Stimulated activated CD4-positive, alpha-beta T cell treated with anti-CD3 and anti-CD28 coated beads, Interleukin-4, amount 100 ng/mL, for 1 hour (primary cell): ENCODE data around the gene LZIC.
"Not testable (repeated sequence)": the region's sequence is repeated elsewhere in the genome, so short reads cannot be mapped to it uniquely, and the experiment has no call there.

Experiments
- DNase-seq: peaks from one replicate; pipeline ENCODE4 v3.0.0-alpha.2; 2020

Gene LZIC

DNA sequence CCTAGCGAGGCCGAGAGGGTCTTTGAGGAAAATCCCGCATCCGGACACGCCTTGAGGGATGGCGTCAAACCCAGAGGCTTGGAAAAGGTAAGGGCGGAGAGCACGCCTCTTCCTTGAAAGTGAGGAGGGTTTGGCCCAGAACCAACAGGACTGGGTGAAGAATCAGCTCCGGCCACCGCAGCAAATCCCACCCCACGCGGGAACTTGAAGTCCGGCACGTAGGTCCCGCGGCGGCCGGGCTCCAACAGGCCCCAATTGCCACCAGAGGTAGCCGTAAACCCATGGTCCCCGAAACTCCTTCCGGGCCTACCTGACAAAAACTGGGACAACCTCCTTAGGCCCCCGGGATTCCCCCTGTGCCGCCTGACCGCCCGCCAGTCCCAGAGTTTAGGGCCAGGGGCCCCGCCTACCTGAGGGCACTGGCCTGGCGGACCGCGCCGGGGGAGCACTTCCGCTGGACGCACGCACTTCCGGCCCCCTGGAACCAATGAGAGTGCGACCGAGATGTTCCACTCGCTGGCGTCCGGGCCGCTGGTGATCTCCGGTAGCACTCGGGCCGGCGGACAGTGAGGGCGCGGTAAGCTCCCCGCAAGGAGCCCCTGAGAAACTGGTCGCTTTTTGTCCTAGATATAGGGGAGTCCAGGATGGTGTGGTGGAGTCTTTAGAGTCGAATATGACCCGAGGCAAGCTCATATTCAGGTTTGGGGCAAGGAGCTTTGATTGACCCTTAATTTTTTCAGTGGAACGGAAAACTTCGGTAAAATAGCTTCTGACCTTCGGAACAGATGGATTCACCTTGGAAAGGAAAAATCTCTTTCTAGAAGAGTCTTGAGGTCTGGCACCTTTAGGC lies at the start of gene LZIC, which contains the start of gene NMNAT1:
TSS of gene LZIC (minus strand) at position 453 of the 850 bp plus-strand sequence. CDS start 6,772 bp downstream, outside the sequence.
TSS of gene NMNAT1 (plus strand) at position 537 of the 850 bp plus-strand sequence. CDS start 28,599 bp downstream, outside the sequence.
- peak; percentile 89 for DNase-seq

DNA sequence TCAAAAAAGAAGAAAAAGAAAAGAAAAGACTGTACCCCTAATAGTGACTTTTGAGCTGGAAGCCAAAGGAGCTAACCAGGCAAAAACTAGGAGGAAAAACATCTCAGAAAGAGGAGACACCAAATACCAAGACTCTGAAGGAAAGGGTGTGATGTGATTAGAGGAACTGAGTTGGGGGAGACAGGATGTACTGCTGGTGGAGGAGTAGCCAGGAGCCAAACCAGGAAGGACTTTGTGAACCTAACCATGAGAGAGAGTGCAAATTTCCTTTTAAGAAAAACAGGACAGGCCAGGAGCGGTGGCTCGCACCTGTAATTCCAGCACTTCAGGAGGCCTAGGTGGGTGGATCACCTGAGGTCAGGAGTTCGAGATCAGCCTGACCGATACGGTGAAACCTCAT lies 49.7 kb upstream of the LZIC start:
- no peak for DNase-seq

DNA sequence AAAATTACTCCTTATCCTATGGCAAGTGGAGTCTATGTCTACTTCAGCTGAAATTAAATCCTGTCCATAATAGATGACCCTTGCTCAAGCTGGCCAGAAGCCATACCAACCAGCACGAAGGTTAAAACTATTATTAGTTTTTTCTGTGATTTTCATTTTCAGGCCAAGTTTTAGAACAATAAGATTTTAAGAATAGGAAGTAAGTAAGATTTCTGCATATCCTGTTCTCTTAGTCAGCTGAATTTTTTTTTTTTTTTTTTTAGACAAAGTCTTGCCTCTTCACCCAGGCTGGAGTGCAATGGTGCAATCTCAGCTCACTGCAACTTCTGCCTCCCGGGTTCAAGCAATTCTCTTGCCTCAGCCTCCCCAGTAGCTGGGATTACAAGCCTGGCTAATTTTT lies 47.8 kb upstream of the LZIC start:
- DNase-seq: no peak

DNA sequence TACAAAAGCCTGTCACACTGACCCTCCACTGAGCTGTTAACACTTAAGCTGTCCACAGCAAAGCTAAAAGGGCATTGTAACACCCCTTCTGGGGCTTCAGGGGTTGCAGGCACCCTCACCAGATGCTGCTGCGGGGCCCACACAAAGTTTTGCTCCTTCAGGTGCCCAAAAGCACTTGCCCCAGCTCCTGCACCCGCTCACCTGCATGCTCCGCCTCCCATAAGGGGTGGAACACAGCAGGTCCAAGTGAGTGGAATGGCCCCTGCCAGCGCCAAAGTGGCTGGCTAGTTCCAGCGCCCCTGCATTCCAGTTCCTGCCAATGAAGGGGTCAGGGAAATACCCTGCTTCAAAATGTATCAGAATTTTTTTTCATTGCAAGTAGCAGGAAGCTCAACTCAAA lies 46.6 kb upstream of the LZIC start:
- no peak for DNase-seq

DNA sequence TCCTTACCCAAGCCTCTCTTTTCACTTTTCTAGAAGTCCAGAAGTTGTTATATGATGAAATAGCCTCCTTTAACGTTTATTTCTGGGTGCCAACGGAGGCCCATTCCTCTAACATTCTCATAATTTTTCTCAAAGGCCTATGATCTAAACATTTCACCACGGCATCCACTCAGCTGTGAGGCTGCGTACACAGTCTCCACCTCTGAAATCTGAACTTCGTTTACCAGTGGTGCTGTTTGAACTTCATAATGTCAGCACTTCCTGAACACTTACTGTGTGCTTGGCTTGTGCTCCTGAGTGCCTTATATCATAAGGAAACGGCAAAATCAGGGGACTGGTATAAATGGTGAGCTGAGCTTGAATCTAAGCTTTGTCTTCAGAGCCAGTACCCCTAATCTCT lies 41.8 kb upstream of the LZIC start:
- DNase-seq: no peak

DNA sequence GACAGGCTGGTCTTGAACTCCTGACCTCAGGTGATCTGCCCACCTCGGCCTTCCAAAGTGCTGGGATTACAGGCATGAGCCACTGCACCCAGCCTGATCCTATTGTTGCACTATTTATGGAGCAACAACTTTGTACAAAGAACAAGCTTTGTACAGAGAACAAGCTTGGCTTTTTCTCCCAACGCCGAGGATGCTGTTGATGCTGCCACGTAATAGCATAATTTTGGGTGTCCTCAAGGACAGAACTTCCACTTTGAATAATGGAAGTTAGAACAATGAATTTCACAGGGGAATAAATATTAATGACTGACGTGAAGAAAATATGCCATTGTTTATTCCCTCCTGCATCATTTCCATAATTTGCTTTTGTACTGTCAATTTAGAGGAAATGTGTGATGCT lies 41.1 kb upstream of the LZIC start:
- no peak for DNase-seq

DNA sequence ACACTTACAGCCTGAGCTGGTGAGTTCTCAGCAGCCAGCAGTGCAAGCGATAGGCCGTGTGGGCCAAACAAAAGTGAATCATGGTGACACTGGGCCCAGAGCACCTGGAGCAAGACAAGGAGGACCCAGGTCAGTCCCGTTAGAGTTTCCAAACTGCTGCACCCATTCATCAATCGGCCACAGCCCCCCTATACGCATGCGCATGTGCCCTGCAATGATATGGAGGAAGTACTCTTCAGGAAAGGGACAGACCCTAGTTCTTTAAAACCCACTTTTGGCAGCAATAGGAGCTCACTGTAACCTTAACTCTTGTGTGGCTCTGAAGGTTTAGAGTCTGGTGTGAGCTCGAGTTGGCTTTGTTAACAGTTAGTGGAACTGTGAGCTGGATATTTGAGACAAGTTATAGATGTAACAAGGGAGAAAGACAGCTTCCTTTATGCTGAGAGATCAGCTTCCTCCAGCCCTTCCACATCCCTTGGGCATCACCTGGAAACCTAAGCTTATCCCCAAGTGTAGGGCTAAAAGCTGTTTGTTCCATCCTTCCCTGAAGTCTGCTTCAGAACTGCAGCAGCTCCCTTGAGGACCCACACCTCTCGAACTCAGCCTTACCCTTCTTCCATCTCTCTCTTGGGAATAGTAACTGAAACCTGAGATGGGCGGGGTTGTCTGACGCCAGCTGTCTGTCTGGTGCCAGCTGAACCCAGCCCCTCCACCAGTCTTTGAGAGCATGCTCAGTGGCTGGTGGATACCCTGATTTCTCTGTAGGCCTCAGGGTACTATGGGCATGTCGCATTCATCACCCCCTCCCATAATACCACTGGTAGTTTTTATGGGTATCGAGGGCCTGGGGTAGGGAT lies 17.7 kb upstream of the LZIC start:
- no peak for DNase-seq

DNA sequence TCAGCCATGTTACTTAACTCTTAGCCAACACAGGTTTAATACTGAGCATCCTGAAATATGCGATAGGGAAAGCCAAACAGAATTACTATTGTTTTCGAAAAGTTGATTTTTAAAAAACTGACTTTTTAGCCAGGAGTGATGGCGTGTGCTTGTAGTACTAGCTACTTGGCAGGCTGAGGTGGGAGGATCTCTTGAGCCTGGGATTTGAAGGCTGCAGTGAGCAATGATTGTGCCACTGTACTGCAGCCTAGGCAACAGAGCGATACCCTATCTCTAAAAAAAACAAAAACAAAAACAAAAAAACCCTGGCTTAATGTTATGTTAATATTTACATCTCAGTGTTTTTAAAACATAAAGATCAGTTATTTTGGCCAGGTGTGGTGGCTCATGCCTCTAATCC lies 16.8 kb upstream of the LZIC start:
- no peak for DNase-seq

DNA sequence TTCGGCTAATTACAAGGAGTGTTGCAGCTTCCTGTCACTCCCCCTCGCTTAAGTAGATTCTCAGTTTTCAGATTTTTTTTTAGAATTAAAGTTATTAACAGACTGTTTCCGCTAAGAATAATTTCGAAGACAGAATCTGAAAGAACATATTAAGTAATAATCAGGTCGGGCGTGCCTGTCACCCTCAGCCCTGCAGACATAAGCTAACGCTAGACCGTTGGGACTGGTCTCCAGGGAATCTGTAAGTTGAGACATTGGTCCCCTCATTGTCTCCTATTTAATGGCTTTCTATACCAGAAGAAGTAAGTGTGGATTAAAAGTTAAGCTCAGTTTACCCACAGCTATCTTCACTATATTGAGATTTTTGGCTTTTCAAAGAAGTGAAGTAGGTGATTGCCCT lies 14.5 kb upstream of the LZIC start:
- no peak for DNase-seq

DNA sequence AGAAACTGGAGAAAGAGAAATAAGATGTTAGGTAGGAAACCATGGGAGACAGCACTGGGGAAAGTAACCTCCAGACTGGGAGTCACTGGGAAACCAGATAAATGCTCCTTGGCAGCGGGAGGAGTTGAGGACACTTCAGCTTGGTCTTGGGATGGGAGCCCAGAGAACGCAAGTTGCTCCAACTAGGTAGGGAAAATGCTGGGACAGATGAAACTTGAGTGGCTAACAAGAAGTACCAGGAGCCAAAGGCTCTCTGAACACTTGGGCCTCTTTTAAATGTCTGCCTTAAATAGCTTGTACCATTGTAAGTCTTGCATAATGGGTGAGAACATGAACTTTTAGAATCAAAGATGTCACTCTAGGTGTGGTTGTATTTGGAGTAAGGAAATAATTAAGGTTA lies 3.1 kb upstream of the LZIC start:
- DNase-seq: no peak

DNA sequence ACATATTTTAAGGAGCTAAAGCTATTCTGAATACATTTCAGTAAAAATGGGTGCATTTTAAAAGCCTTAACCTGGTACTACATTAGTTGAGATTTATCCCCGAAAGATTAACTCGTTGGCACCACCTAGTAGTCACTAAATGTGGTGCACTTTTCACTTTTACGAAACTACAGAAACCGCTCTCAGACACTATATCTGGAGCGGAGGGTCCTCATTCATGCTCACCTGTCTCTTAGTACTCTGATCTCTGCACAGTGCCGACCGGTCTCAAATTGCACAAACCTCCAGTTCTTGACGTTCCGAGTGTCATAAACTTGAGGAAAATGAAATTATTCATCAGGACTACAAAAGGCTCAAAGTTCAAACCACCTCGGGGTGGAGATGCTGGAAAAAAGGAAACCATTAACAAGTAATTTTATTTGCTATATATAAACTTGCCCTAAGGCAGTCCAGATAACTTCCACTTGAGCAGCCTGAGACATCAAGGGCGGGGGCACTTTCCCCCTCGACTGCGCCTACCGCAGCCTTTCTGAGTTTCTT lies 722 bp downstream of the LZIC start:
- DNase-seq: no peak

DNA sequence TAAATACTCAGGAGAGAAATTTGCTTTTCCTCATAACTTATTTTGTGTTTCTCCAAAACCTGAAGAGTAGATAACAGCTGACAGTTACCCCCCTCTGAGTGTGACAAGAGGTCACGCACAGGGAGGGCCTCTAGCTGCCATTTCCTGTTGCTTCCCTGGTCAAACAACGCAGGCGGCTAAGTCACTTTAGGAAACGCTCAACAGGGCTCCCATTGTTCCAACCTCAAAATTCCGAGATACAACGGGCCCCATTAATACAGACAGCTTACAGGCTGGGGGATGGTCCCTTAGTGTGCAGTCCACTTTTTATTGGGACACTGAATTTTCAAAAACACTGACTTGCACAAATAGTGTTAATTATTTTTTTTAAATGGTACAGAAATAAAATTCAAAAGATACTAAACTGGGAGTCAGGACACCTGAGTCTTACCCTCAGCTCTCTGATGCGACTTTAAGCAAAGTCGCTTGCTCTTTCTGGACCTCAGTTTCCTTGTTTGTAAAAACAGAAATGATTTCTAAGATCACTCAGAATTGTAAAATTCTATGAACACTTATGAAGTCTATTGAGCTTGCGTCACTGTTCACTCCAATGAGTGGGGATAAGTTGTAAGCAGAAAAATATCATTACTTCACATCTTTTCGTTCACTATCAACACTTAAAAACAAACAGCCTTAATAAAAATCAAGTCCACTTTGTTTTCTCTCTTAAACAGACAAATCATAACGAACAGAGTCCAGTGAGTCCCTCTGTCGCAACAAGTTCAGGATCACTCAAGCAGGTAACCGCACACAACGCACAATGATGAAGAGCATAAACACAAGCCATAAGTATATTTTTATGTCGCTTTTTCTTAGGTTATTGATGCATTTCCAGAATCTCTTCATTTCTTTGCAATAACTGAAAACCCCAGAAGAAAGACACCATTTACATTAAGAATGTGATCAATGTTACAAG lies 13.5 kb downstream of the LZIC start:
- DNase-seq: no peak

DNA sequence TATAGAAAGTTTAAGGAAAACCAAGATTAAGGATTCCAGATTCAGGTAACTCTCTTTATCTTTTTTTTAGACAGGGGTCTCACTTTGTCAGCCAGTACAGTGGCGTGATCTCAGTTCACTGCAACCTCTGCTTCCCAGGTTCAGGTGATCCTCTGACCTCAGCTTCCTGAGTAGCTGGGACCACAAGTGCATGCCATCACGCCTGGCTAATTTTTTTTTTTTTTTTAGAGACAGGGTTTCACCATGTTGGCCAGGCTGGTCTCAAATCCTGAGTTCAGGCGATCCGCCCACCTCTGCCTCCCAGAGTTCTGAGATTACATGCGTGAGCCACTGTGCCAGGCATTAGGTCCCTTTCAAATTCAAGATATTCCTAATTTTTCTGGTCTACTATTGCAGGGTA lies 15.9 kb downstream of the LZIC start:
- DNase-seq: no peak

DNA sequence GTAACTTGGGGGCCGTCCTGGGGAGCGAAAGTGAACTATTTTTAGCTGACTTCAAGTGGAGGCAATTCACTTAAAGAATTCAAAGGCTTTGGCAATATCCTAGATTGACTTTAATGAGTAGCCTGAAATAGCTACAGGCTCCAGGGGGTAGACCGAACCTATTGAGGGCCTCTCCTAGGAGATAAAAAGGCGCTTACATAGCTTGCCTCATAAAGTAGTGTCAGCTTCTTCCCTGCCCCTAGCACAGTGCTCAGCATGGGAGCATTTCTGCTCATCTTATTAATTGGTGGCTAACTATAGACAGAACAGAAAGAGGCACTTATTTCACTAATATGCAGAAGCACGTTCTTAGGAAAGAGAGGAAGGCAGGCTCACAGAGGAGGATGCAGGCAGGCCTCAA lies 20.8 kb downstream of the LZIC start:
- DNase-seq: no peak

DNA sequence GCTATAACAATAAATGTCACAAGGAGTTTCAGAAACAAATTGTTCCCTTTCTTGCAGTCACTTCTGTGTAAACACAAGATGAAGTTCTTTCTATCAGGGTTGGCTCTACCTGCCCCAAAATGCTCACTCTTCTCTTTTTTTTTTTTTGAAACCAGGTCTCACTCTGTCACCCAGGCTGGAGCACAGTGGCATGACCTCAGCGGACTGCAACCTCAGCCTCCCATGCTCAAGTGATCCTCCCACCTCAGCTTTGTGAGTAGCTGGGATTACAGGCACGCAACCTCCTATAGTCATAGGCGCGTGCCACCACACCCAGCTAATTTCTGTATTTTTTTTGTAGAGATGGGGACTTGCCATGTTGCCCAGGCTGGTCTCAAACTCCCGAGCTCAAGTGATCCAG lies 22.6 kb downstream of the LZIC start:
- DNase-seq: no peak

DNA sequence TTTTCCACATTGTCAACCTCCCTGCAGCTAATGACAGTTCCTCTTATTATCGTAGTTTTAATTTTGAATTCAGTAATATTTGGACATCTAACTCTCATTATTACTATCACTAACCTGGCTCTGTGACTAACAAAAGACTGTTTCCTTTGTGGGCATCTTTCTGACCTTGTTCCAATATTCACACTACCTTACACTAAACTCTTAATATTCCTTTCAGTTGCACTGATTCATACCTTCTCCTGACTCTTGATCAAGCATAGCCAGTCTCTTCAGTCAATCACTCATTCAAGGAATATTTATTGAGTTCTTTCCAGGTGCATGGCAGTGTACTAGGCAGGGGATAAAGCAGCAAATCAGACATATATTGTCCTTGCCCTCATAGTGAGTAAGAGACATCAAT lies 25.3 kb downstream of the LZIC start:
- DNase-seq: no peak

DNA sequence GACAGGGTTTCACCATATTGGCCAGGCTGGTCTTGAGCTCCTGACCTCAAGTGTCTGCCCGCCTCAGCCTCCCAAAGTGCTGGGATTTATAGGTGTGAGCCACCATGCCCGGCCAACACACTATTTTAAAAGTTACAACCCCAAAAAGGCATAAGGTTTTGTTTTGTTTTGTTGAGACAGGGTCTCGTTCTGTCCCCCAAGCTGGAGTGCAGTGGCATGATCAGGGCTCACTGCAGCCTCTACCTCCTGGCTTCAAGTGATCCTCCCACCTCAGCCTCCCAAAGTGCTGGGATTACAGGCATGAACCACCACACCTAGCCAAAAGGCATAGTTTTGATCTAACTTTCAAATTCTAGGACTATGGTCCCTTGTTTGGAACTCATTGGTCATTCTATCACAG lies 25.7 kb downstream of the LZIC start:
- not testable (repeated sequence) for DNase-seq

DNA sequence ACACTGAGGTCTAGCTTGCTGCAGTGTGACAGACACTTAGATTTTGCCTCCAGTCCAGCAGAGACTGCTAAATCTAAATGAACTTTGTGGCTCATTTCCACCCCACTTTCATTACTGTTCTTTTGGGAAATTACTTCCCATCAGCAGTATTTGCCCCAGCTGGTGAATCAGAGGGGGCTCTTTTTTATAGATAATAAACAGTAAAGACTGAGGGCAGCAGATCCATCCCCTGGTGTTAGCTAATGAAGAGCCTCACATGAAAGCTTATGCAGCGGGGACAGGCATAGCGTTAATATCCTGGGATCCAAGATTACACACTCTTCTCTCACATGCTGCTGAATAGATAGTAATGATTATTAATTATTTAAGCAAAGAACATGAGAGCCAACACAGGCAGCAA lies 26.7 kb downstream of the LZIC start:
- DNase-seq: no peak

DNA sequence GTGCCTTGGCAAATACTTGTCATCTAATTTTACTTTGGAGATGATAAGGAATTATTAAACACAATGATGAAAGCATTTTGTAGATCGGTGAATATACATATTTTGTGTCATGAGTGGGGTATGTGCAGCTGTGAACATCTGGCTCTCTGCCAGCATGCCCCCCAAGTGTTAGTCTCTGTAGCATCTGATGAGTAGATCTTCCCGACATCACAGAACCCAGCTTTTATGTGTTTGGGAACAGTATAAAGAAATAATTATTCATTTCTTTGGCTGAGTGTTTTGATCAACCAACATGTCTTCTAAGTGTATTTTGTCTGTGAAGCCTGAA lies 28.6 kb downstream of the LZIC start:
- no peak for DNase-seq

DNA sequence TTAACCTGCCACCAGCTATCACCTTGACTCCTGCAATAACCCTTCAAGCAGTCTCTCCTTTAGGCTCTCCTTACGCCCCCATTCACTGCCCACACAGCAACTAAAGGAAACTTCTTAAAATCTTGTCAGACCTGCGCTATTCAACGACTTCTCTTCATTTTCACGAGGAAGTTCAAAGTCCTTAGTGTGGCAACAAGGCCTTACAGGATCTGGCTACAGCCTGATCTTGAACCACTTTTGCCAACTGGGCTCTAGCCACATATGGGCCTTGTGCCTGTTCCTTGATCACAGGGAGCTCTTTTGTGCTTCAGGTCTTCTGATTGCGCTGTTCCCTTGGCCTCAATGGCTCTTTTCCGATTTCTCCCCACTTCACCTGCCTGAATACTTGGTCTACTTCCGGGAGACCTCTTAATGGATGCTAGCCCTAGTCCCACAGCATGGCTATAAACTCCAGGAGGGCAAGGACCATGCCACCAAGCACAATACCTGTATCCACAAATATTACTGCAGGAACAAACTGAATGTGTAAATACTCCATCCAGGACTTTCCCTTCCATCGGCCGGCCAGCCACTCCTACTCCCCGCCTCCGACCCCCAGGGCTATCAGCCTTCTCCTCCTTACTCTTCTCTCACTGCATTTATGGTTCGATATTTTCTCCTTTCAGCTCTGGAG lies 30.8 kb downstream of the LZIC start:
- no peak for DNase-seq

DNA sequence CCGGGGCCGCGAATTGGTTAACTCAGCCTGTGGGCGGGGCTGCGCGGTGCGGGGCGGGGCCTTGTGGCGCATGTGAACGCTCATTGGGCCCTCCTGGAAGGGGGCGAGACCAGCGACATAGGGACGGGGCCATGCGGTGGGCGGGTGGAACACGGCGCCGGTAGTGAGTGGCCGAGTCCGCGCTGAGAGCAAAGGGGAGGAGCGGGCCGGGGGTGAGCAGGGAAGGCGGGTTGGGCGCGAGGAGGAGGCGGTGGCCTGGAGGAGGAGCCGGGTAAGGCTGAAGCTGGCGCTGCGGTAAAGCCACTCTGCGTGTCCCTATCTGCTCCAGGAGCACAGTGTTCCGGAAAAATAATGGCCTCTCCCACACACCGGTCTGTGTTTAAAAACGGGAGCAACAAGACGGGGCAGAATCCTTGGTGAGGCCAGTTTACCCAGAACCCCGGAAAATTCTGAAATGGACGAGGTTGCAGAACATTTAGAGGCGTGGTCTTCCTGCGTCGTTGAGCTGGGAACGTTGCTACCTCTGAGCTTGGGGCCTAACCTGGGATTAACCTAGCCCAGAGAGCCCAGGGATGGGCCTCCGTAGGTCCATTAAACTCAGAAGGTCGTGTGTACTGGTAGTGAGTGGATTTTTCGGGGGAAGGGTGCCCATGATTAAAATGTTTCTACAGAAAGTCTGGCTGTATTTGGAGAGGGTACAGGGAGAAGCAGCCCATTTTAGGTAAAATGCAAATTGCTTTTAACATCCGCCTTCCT lies 32.6 kb downstream of the LZIC start:
- peak; percentile 100 for DNase-seq
